Activated T-helper 9 cell treated with anti-CD3 and anti-CD28 coated beads, Interleukin-2, amount 50 U/mL, for 16 hours (primary cell): ENCODE results near the gene COL25A1.

Experiments used
- DNase-seq: peaks from one replicate; pipeline ENCODE4 v3.0.0-alpha.2; 2020; ENCODE audit warnings: low read depth

COL25A1 gene

DNA sequence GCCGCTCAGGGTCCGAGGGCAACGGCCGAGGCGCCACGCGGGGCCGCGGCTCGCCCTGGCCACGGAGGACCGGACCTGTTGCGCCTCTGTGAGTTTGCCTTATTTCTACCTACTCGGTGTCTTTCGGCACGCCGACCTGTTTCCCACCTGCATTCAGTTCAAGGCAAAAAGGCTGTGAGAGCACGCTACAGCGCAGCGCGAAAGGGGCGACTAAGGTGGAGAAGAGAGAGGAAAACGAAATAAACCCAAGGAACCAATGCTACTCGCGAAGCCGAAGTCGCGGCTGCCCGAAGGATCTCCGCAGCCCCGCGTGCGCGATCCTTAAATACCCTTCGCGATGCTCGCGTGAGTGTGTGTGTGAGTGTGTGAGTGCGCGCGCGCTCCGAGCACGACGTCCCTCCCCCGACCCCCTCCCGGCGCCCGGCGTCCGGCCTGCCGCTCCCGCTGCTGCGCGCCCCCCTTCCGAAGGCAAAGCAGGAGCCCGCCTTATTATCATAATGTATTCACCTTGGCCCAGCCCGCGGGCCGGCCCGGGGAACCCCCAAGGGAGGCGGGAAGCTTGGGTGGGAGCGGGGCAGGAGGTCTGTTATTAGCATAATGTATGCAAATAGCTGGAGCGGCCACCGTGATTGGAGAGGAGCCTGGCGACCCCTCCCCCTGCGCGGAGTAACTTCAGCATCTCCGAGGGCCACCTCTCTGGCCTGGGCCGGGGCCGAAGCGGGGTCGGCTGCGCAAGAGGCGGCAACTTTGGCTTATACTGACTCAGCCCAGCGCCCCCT is at the start of gene COL25A1:
COL25A1 (minus strand) TSS at position 298 of the 779 bp plus-strand sequence.
- no peak for DNase-seq

DNA sequence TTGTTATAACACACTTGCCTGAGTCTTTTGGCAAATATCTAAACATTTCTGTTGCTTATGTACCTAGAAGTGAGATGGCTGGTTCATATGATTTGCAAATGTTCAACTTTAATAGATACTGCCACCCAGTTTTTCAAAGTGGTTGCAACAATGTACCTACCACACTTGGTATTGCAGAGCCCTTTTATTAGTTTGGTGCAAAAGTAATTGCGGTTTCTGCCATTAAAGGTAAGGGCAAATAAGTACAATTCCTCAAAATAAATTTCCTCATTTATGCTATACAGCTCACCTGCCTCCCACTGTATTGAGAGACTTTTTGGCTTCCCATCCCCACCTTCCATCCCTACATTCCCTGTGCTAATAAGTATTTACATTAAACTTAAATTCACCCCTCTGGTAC is 47.7 kb upstream of the COL25A1 start:
- no peak for DNase-seq

DNA sequence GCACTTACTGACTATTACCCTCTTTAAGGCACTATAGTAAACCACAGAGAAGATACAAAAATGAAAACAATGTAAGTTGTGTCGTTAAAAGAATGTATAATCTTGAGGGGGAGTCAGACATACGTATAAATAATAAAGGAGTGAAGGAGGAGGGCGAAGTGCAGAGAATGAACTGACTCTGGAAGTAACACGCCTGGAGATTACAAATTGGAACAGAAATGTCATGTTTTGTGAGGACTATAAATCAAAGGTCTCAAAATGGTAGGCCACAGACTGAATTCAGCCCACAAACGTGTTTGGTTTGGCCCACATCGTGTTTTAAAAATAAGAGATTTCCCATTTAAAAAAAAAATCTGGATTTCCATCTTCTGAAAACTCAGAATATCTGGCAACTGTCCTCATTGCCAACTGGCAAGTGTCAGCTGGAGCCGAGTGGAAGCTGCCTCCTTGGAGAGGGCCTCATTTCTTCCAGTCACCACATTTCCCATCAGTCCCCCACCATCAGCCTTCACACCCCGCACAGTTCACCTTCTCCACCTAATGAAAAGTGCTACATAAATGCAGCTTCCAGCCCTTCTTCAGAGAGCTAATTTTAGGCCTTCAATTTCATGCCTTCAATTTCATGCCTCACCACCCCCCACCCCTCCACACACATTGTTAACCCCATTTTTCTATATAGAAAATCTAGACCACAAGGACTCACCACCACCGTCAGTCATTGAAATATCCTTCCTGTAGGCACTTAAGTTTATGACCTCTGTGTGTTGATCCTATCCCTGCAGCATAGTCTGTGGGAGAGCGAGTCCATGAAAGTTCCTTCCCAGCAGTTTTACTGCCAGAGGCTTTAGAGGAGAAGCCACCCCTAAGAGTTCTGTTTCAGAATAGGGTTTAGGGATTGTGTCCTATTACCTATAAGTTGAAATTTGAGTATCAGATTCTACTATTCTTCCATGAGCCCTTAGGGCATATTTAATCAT is 32.0 kb upstream of the COL25A1 start:
- no peak for DNase-seq

DNA sequence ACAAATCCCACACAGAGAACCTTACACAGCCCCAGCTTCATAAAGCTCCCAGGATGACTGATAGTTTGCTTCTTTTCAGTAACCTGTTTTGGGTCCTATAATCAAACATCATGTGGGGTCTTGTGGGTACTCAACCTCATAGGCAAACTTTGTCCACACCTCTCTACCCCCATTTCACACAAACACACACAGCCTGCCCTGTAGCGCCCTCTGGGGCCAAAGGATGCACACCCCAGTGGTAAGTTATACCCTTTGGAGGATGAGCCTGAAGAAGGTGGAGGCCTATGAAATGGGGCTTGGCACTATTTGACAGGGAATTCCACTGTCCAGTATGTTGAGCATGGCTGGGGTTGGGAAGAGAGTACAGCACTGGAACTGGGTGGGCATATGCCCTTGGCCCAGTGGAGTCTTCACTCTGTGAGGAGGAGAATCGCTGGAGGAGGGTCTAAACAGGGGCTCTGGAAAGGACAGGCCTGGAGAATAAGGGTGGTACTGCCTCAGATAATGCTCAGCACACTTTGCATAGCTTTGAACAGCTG is 30.5 kb upstream of the COL25A1 start:
- no peak for DNase-seq

DNA sequence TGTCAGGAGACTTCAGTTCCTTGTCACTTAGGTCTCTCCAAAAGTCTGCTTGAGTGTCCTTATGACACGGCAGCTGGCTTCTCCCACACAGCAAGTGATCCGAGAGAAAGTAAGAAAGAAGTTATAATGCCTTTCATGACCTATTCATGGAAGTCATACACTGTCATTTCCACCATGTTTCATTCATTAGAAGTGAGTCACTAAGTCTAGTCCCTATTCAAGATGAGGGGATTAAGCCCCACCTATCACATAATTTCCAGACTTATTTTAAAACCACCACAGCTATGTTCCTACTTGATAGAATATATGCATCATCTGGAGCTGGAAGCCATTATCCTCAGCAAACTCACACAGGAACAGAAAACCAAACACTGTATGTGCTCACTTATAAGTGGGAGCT is 25.2 kb upstream of the COL25A1 start:
- no peak for DNase-seq

DNA sequence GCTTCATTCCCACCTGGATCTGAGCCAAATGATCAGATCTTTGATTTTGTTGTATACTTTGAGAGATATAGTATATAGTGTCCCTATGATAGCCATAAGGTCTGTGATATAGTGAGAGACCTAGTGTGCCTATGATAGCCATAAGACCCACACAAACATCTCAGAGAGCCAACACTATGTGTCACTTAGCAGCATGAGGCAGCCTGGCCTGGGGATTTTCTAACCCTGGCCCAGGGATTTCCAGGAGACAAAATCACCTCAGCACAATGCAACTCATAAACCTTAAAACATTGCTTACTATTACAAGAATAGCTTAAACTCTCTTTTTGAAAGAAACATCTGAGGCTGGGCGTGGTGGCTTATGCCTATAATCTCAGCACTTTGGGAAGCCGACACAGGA is 23.2 kb upstream of the COL25A1 start:
- no peak for DNase-seq

DNA sequence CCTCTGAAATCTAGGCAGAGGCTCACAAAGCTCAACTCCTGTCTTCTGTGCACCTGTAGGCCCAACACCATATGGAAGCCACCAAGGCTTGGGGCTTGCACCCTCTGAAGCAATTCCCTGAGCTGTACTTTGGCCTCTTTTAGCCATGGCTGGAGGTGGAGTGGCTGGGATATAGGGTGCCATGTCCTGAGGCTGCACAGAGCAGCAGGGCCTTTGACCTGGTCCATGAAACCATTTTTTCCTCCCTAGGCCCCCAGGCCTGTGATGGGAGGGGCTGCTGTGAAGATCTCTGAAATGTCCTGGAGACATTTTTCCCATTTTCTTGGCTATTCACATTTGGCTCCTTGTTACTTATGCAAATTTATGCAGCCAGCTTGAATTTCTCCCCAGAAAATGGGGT is 20.9 kb upstream of the COL25A1 start:
- DNase-seq, result no peak

DNA sequence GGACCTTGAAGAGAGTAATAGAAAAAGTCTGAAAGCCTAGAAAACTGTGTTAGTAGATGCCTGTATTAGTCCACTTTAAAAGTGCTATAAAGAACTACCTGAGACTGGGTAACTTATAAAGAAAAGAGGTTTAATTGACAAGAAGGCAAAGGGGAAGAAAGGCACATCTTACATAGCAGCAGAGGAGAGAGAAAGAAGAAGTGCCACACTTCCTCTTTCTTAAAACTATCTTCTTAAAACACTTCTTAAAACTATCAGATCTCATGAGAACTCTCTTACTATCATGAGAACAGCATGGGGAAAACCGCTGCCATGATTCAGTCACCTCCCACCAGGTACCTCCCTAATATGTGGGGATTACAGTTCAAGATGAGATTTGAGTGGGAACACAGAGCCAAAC is 18.8 kb upstream of the COL25A1 start:
- no peak for DNase-seq

DNA sequence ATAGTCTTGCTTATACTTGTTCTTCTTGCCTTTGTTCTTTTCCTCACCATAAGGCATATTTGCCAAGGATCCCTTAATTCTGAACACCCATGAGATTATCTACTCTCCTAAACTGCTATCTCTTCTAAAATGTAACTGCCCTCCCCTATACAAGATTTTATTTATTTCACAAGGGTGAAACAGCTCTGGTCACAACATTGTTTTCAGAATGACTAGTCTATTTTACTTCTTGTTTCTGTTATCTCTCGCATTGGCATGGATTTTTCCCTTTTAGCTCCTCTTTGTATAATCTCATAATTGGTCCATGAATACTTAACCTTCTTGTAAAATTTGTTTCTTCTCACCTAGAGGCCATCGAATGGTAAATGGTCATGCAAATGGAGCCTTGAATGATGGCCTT is 17.2 kb upstream of the COL25A1 start:
- no peak for DNase-seq

DNA sequence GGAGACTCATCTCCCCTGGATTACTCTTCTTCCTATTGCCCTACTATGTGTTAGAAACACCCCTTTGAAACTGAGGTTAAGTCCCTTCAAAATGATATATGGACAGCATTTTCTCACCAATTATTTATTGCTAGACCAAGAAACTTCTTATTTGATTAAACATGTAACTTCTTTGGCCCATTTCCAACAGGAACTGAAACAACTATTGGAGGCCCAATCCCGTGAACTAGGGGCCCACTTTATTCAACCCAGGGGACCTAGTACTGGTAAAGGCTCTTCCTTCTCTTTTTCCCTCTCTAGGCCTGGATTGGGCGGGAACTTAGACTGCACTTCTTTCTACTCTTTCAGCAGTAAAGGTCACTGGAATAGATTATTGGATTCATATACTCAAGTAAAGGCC is 16.7 kb upstream of the COL25A1 start:
- DNase-seq, result no peak

DNA sequence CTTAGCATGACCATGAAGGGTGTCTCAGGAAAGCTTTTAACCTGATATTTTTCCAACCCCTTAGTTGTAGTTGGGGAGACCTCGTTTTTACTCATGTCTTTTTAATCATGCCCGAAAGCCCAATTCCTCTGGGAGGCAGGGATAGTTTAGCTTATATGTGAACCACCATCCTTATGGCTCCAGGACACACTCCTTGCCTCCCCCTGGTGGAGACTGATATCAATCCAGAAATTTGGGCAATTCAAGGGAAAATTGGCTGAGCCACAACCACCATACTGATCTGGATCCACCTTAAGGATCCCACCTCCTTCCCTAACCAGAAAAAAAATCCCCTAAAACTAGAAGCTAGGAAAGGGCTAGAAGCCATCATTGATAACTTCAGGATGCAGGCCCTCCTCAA is 13.4 kb upstream of the COL25A1 start:
- DNase-seq, result no peak

DNA sequence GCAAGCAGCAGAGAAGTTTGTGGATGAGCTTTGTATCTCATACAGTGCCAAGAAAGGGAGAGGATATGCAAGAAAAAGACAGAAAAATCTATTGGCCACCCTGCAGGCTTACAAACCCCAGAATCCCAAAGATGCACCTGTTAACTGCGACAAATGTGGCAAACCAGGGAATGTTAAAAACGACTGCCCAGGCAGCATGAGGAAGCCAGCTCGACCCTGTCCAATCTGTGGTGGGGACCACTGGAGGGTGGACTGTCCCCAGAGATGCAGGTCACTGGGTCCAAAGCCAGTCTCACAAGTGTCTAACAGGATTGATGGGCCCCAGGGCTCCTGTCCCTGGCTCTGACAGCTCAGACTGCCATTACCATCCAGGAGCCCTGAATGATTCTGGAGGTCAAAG is 12.9 kb upstream of the COL25A1 start:
- no peak for DNase-seq

DNA sequence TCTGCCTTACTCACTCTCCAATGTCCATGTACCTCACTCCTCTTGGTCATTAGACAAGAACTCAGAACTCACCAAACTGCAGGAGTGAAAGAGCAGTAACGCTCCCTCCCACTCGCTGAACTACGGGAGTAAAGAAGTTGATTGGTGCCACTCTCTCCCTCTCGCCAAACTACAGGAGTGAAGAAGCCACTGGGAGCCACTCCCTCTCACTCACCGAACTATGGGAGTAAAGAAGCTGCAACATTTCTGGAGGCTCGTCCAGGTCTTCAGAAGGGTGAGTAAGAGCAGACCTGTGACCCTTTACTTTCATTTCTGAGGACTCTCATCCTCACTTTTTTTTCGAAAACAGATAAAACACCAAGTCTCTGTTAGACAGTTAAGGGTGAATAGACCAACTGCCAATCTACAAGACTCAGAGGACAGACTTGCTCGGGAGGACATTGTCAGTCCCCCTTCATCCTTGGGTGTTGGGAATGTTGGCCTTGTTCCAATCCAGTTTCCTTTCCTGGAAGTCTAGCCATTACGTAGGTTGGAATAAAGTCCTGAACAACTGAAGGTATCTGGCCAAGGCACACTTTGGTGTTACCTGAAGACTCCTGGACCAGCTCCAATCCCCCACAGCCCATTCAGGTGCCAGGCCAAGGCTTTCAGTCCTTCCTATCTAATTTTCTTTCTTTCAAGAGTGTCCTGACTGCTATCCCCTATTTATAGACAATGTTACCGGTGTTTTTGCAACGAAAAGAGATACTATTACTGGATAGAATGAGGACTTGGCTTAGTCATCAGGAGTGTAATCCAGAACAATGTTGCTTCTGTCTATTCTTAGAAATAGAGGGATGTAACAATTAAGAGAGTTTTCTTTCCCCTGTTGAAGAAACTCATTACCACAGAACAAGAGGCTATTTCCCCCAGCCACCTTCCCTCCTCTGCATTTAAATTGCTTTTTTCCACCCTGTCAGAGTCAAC is 11.0 kb upstream of the COL25A1 start:
- no peak for DNase-seq

DNA sequence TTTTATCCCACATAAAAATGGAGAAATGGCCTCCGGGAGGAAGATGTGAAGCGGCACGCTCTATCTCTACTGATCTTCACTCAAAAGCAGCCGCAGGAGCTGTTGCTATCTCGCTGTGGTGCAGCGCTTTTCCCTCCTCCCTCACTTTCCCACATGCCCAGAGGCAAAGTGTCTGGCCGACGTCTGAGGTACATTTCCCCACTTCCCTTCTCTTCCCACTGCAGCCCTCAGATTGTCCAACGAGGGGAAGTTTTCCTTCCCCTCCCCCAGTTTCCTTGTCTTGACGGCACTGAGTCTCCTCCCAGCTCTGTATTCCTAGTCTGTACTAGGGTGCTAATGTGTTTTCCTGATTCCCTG is 660 bp upstream of the COL25A1 start:
- no peak for DNase-seq

DNA sequence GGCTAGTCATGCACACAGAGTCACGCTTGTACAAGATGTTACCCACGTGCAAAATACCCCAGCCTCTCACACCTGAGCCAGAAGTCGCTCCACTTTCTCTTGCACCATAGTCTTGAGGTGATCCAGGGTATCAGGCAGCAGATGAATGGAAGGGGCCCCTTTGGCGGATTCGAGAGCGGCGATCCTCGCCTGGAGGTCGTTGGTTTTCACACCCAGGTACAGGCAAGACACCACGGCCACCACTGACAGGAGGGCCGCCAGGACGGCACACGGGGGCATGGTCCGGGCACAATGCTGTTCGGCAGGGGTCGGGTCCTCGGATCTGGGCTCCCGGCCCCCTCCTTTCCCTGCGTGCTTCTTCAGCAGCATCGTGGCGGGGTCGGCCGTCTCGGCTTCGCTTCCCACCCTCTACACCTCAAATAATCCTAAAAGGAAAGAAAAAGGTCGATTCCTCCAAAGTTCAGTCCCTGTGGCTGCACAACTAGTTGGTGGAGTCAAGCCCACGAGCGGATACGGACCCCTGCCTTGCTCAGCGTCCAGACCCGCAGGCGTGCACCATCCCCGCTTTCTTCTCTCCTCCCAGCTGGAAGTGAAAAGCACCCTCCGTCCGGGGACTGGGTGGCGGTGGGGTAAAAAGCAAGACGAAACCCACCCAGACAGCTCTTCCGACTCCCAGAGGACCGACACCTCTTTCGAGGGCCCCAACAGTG is 652 bp downstream of the COL25A1 start:
- DNase-seq, result no peak

DNA sequence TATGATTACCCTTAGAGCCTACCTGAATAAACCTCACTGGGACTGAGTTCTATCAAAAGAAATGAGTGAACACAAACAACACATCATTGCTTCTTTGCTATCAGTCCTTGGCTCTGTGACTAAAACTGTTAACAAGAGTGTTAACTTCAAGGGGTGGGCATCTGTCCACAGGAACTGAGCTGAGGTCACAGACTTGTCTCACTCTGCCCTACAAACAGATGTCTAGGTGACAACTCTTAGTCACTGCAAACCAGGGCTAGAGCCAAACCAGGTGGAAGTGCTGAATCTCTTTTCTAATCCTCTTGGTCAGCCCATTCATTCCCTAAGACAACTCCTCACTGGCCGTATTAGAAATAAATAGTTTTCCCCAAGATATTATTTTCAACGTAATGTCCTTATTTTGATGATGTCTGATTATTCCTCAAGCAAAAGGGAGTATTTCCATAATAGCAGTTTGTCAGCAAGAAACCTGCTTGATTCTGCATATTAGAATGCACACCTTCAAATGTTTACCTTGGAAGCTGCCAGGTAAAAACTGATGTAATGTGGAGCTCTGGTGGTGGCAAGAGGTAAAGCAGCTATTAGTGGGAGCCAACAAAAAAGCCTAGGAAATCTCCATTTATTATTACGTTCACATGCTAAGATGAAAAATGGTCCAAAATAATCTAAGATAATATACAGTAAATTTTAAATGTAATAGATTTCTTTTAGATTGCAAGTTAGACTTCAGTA is 4.0 kb downstream of the COL25A1 start:
- no peak for DNase-seq

DNA sequence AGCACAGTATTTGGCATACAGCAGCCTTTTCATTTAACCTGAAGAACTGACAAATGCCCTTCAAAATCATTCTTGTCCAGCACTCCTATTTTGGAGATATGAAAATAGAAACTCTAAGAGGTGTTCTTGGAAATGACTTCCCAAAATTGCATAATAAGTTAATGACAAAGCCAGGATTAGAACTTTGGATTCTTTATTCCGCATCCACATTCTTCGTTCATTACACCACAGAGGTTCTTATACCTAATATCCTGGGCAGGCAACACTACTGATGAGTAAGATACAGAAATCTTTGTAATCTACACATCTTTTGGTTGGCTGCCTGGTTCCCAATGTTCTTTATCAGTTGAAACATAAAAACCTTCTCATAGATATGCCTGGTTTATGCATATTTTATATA is 5.9 kb downstream of the COL25A1 start:
- no peak for DNase-seq

DNA sequence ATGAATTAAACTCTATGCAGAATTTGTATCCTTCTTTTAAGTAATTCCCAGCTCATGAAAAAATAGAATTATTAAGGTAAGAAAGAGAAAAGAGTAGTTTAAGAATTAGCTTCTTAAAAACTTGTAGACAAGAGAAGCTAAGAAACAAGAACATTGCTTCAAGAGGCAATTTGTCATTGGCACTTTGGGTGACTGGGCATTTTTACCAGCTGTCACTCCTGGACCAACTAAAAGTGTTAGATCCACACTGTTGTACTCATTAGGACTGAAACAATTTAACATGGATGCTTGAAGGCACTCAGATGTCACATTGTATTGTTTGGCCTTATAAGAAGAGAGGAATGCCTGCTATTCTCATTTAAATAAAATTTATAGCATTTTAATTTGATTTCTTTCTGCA is 7.4 kb downstream of the COL25A1 start:
- DNase-seq, result no peak

DNA sequence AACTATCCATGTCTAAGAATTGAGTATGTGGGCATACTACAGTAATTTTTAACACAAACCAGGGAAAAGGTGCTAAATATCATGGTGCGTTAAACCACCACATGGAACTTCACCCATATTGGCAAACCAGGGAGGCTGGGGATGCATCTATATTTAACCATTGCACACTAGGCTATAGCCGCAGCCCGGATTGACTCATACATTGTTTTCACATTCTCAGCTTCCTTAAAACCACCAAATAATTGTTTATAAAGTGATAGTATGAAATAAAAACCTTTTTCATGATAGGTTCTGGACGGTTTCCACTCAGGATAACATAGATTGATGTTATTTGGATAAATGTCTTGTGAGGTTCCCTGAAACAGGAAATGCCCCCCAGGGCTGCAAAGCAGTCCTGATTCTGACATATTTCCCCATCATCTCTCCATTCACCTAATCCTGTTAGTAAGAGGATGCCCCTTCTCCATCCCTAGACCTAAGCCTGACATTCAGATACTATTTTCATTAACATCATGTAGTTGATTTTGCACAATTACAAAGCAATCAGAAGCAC is 7.9 kb downstream of the COL25A1 start:
- no peak for DNase-seq

DNA sequence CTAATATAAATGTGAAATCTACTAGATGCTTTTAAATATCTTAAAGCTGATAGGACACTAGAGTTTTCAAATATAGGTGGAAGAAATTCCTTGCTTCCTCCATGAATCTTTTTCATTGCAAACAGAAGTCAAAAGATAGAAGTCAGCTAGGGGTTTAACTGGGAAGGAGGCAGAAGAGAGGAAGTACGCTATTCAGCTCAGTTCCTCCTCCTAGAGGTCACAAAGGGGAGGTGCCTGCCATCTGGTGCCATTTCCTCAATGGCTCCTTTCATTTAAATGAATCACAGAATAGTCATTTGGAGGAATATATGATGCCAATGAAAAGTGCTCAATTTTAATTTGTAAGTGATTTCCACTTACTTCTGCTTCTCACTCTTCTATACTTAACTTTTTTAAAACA is 8.5 kb downstream of the COL25A1 start:
- no peak for DNase-seq
